A375 (cell line): Measurements from ENCODE around the gene MFN2. TPM values are rescaled to one million over a fixed set of nuclear protein-coding genes. Genes with fewer than 3 reads are reported as not detected.

Experiments used
- small RNA-seq: library from RNA; depleted of rRNA; stranded (forward); fragments of <200 nt; gene quantifications from one replicate; pipeline ENCODE3, GENCODE V24; 2014
- total RNA-seq: library from RNA; depleted of rRNA; stranded (reverse); fragments of >200 nt; shearing (Covaris generic); gene quantifications from 2 replicates; pipeline ENCODE4 v1.2.3, GENCODE V29; 2014; rRNA removed

MFN2 gene
- total RNA-seq: 55.5 and 58.3 TPM in 2 replicates

GRCh38 chr1:11979851-11980675 is at the start of gene MFN2:
TSS of gene MFN2 (plus strand) at chr1:11980444. CDS start at chr1:11989169, 8,725 bp downstream.

GRCh38 chr1:11934302-11935056 is 45.8 kb upstream of the MFN2 start, which contains the start of gene PLOD1:
TSS of gene PLOD1 (plus strand) at chr1:11934717. CDS start at chr1:11934780, 63 bp downstream.

Small RNA genes within 50 kb of the gene (small RNA-seq; reads per million reads assigned to genes)
- not detected for gene AL096840.1
- not detected for gene MIR6729
- gene RF00019: not detected
- not detected for gene RN7SL649P

Other genes with a start within 250 kb of the MFN2 start
- gene AGTRAP, start 244.3 kb upstream of the MFN2 start, total RNA-seq: 40.3 and 57.6 TPM in 2 replicates
- 1.3 TPM in 1 of 2 replicates, not detected in the other for gene C1orf167, start 218.3 kb upstream of the MFN2 start, total RNA-seq
- 14.3 and 14.4 TPM in 2 replicates for gene MTHFR, start 174.5 kb upstream of the MFN2 start, total RNA-seq
- gene CLCN6, start 174.3 kb upstream of the MFN2 start, total RNA-seq: 8.9 and 9.5 TPM in 2 replicates
- gene NPPA, start 132.7 kb upstream of the MFN2 start, total RNA-seq: not detected in 2 replicates
- 0.30 TPM in 1 of 2 replicates, not detected in the other for gene NPPB, start 121.5 kb upstream of the MFN2 start, total RNA-seq
- gene KIAA2013, start 54.0 kb upstream of the MFN2 start, total RNA-seq: 45.3 and 51.8 TPM in 2 replicates
- 176 and 183 TPM in 2 replicates for gene PLOD1, start 45.7 kb upstream of the MFN2 start, total RNA-seq
- 37.0 and 40.7 TPM in 2 replicates for gene MIIP, start 39.1 kb downstream of the MFN2 start, total RNA-seq
- 0.83 and 0.85 TPM in 2 replicates for gene TNFRSF8, start 82.9 kb downstream of the MFN2 start, total RNA-seq
- gene TNFRSF1B, start 186.5 kb downstream of the MFN2 start, total RNA-seq: 3.6 and 4.1 TPM in 2 replicates
- gene VPS13D, start 249.6 kb downstream of the MFN2 start, total RNA-seq: 32.8 and 39.6 TPM in 2 replicates